Natural killer cell (primary cell): ENCODE measurements around the gene MED13L. TPM values are rescaled to one million over a fixed set of nuclear protein-coding genes. Genes with fewer than 3 reads are reported as not detected.

Experiments
- ATAC-seq, 3 donors: fragments of 150-1000 bp in 2 of 3; fragments of 200-7000 bp in 1 of 3; cut with Tn5 transposase; 1 replicate in 1 of 3; 2 replicates in 2 of 3; pipeline ENCODE4 v1.10.0; 2021; ENCODE audit warnings: mild to moderate bottlenecking in 2 of 3, moderate library complexity in 2 of 3
- DNase-seq, 2 donors: peaks; one replicate each; pipeline versions ENCODE4 v3.0.0 to v3.0.0-alpha.2; 2013 to 2021; ENCODE audit warnings: mixed read lengths in 1 of 2
- H3K27ac ChIP-seq: one replicate; pipeline ENCODE4 v1.5.1; 2013; ENCODE audit warnings: mild to moderate bottlenecking, low read length
- H3K27me3 ChIP-seq: one replicate; pipeline ENCODE4 v1.6.1; 2013; ENCODE audit warnings: low read length; ENCODE audit not compliant: control insufficient read depth, insufficient read depth
- H3K36me3 ChIP-seq: one replicate; pipeline ENCODE4 v1.6.1; 2013; ENCODE audit warnings: low read length; ENCODE audit not compliant: control insufficient read depth, insufficient read depth
- H3K4me1 ChIP-seq: one replicate; pipeline ENCODE4 v1.6.1; 2013; ENCODE audit warnings: low read length; ENCODE audit not compliant: control insufficient read depth, insufficient read depth
- H3K4me3 ChIP-seq: one replicate; pipeline ENCODE4 v1.5.1; 2013; ENCODE audit warnings: low read length
- H3K9me3 ChIP-seq: one replicate; pipeline ENCODE4 v1.6.1; 2013; ENCODE audit warnings: low read length; ENCODE audit not compliant: control insufficient read depth, insufficient read depth
- H3K27ac Mint-ChIP-seq, 2 donors: one replicate each; pipeline ENCODE4 v1.8.0; 2022; ENCODE audit warnings: mild to moderate bottlenecking in 2 of 2, mixed read lengths in 2 of 2, moderate library complexity in 1 of 2
- H3K27me3 Mint-ChIP-seq, 2 donors: one replicate each; pipeline ENCODE4 v1.8.0; 2022; ENCODE audit warnings: low read depth in 2 of 2, mixed read lengths in 2 of 2
- H3K36me3 Mint-ChIP-seq: one replicate; pipeline ENCODE4 v1.8.0; 2022; ENCODE audit warnings: mixed read lengths
- H3K4me1 Mint-ChIP-seq, 2 donors: one replicate each; pipeline ENCODE4 v1.8.0; 2022; ENCODE audit warnings: mixed read lengths in 2 of 2
- H3K4me3 Mint-ChIP-seq: one replicate; pipeline ENCODE4 v1.8.0; 2022; ENCODE audit warnings: mild to moderate bottlenecking, moderate library complexity, mixed read lengths
- H3K9me3 Mint-ChIP-seq, 2 donors: one replicate each; pipeline ENCODE4 v1.8.0; 2022; ENCODE audit warnings: mixed read lengths in 2 of 2
- WGBS: methylation state at CpG from one replicate; pipeline ENCODE4 v1.1.7; 2013; ENCODE audit warnings: missing lambda C conversion rate; ENCODE audit not compliant: insufficient coverage; 5-methylcytosine and 5-hydroxymethylcytosine counted together
- intact Hi-C: fragments of 100-400 bp; cut with micrococcal nuclease; formaldehyde crosslinking; loops from one replicate; pipeline ENCODE4 v1.14.2; 2022
- total RNA-seq, 4 donors: library from RNA; stranded (reverse); fragments of 120-200 nt in 1 of 4; gene quantifications; one replicate each; pipeline versions ENCODE4 v1.2.3 to v1.2.4, GENCODE V29; 2013 to 2022
- TF ChIP-seq, protein P1 (sequence below): fragments of 200-600 bp; IDR thresholded peaks from one replicate; pipeline ENCODE4 v1.8.0; 2022; ENCODE audit warnings: antibody characterized with exemption

The MED13L gene
- total RNA-seq, 3 donors from 2014 or later (not counting 1 experiment from before 2014, with no cell fraction given): 237 to 316 (median 240) TPM

DNA sequence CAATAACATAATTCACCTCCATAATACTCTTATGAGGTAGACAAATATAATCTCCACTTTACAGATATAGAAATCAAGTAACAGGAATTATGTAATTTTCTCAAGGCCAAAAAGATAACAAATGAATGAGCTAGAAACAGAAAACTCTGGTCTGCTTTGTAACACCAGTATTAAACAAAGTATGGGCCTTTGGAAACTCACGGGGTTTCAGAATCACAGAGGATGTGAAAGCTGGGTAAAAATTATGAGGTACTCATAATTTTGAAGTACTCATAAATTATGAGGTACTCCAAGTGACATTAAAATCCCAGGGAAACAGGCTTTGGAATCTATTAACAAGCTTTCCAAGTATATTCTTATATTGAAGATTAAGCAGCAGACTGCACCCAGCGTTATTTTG lies 140.2 kb downstream of the MED13L start:
- Histone ChIP-seq H3K9me3 (no peaks in the 10 kb centered on the region), H3K4me1 (peaks cover 9% of the 10 kb centered on the region), H3K4me3 (no peak overlapping the region), H3K27me3 (no peaks in the 10 kb centered on the region), H3K27ac (no peak overlapping the region), H3K36me3 (no peaks in the 10 kb centered on the region)
- H3K27me3 Mint-ChIP-seq: no peaks in the 10 kb centered on the region
- 88% methylated on average over 1 of the region's 2 CpGs for whole genome bisulfite sequencing
- no peaks in the 10 kb centered on the region for H3K36me3 Mint-ChIP-seq
- peak overlapping the region; percentile 79 to 88 for H3K27ac Mint-ChIP-seq
- peak overlapping the region; percentile 7 for H3K4me3 Mint-ChIP-seq
- TF ChIP-seq, protein P1, sequence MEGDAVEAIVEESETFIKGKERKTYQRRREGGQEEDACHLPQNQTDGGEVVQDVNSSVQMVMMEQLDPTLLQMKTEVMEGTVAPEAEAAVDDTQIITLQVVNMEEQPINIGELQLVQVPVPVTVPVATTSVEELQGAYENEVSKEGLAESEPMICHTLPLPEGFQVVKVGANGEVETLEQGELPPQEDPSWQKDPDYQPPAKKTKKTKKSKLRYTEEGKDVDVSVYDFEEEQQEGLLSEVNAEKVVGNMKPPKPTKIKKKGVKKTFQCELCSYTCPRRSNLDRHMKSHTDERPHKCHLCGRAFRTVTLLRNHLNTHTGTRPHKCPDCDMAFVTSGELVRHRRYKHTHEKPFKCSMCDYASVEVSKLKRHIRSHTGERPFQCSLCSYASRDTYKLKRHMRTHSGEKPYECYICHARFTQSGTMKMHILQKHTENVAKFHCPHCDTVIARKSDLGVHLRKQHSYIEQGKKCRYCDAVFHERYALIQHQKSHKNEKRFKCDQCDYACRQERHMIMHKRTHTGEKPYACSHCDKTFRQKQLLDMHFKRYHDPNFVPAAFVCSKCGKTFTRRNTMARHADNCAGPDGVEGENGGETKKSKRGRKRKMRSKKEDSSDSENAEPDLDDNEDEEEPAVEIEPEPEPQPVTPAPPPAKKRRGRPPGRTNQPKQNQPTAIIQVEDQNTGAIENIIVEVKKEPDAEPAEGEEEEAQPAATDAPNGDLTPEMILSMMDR: no peak
- intact Hi-C loops: no loop called here
- ATAC-seq (no peak), DNase-seq (no peak)
- no peaks in the 10 kb centered on the region for H3K9me3 Mint-ChIP-seq
- H3K4me1 Mint-ChIP-seq: peaks cover 73 to 82% of the 10 kb centered on the region in 2 donors

DNA sequence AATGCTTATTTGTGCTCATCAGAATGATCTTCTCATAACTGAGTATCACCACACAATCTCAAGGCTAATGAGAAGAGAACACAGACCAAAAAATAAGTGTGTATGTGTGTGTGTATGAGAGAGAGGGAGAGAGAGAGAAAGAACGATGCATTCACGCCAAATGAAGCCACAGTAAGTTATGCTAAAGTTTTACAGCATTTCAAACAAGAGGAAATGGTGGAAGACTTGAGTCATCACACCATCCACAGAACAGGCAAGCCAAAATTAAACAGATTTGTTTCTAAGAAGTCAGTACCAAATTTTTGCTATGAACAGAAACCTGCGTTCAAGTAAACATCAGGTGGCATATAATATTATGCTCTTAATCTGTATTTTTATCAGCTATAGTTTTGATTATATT lies 141.2 kb downstream of the MED13L start:
- H3K4me1 Mint-ChIP-seq: peaks cover 67 to 77% of the 10 kb centered on the region in 2 donors
- no peaks in the 10 kb centered on the region for H3K9me3 Mint-ChIP-seq
- Histone ChIP-seq H3K4me1 (peaks cover 11% of the 10 kb centered on the region), H3K27ac (no peak overlapping the region), H3K9me3 (no peaks in the 10 kb centered on the region), H3K4me3 (no peak overlapping the region), H3K36me3 (no peaks in the 10 kb centered on the region), H3K27me3 (no peaks in the 10 kb centered on the region)
- H3K27ac Mint-ChIP-seq: peak overlapping the region; percentile 79 to 88
- TF ChIP-seq, protein P1: no peak
- no peak for DNase-seq
- H3K27me3 Mint-ChIP-seq: no peaks in the 10 kb centered on the region
- H3K4me3 Mint-ChIP-seq: peak overlapping the region; percentile 9
- ATAC-seq: peak; percentile 68 to 76 (median 73)
- intact Hi-C loops: no loop called here
- 7% methylated on average over 2 of the region's 3 CpGs for WGBS
- H3K36me3 Mint-ChIP-seq: no peaks in the 10 kb centered on the region

DNA sequence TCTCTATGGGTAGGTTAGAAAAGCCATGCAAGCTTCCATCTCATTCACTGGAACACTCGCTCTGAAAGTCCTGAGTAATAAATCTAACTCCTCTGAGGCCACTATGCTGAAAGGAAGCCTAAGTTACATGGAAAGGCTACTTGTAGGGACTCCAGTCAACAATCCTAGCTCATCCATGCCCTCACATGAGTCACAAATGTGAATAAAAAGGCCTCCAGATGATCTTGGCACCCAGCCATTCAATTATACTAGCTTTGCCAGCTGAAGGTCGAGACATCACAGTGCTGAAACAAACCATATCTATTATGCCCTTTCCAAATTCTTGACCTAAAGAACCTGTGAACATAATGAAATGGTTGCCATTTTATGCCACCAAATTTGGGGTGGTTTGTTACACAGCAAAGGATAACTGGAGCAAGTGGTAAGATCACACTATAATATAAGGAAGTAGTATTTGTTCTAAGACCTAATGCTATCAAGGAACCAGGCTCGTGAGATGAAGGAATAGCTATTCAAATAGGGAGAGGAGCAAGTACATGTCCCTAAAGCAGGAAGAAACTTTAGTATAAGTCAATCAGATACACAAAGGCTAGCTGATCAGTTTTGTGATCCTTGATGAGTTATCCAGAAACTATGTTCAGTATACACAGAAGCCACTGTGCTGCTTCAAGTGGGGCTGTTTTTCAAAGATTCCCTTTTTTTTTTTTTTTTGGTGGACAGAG lies 142.1 kb downstream of the MED13L start:
- 92% methylated on average over 3 of the region's 3 CpGs for WGBS
- Histone ChIP-seq H3K4me3 (no peak overlapping the region), H3K27ac (no peak overlapping the region), H3K27me3 (no peaks in the 10 kb centered on the region), H3K4me1 (peaks cover 11% of the 10 kb centered on the region), H3K9me3 (no peaks in the 10 kb centered on the region), H3K36me3 (no peaks in the 10 kb centered on the region)
- Mint-ChIP-seq H3K27ac (peak overlapping the region; percentile 79 to 88), H3K4me1 (peaks cover 75 to 80% of the 10 kb centered on the region in 2 donors), H3K9me3 (no peaks in the 10 kb centered on the region), H3K36me3 (no peaks in the 10 kb centered on the region), H3K27me3 (no peaks in the 10 kb centered on the region), H3K4me3 (peak overlapping the region; percentile 55)
- DNase-seq (no peak), ATAC-seq (no peak)
- intact Hi-C loops: no loop called here
- TF ChIP-seq, protein P1: no peak
